KMS-11 (cell line): ENCODE results near the gene ZIK1.

Source experiments
- H2AFZ ChIP-seq: fragments of 200-600 bp; sonication (generic); 2 replicates; pipeline ENCODE4 v1.6.1; 2016; ENCODE audit warnings: antibody characterized with exemption, mixed run types, low read depth
- H3K27ac ChIP-seq: fragments of 200-600 bp; sonication (generic); 2 replicates; pipeline ENCODE4 v1.6.1; 2016; ENCODE audit warnings: mild to moderate bottlenecking, mixed run types
- H3K27me3 ChIP-seq: fragments of 200-600 bp; sonication (generic); 2 replicates; pipeline ENCODE4 v1.6.1; 2017; ENCODE audit warnings: mild to moderate bottlenecking, low read depth, mixed run types, moderate library complexity; ENCODE audit not compliant: insufficient read depth
- H3K36me3 ChIP-seq: fragments of 200-600 bp; sonication (generic); 2 replicates; pipeline ENCODE4 v1.6.1; 2017; ENCODE audit warnings: mild to moderate bottlenecking, mixed run types; ENCODE audit not compliant: insufficient read depth
- H3K4me1 ChIP-seq: fragments of 200-600 bp; sonication (generic); 2 replicates; pipeline ENCODE4 v1.6.1; 2016; ENCODE audit warnings: mild to moderate bottlenecking, low read depth, mixed run types; ENCODE audit not compliant: poor library complexity, severe bottlenecking
- H3K4me2 ChIP-seq: fragments of 200-600 bp; sonication (generic); 2 replicates; pipeline ENCODE4 v1.7.0; 2016; ENCODE audit warnings: mild to moderate bottlenecking, mixed run types
- H3K4me3 ChIP-seq: fragments of 200-600 bp; sonication (generic); IDR thresholded peaks from 2 replicates; pipeline ENCODE4 v1.6.1; 2017; ENCODE audit warnings: low read depth, low read length, mixed read lengths; ENCODE audit not compliant: insufficient read depth
- H3K79me2 ChIP-seq: fragments of 200-600 bp; sonication (generic); 2 replicates; pipeline ENCODE4 v1.6.1; 2016; ENCODE audit warnings: low read depth, mixed run types; ENCODE audit not compliant: insufficient read depth
- H3K9ac ChIP-seq: fragments of 200-600 bp; sonication (generic); 2 replicates; pipeline ENCODE4 v1.6.1; 2016; ENCODE audit warnings: mild to moderate bottlenecking, mixed run types
- H4K20me1 ChIP-seq: fragments of 200-600 bp; sonication (generic); 2 replicates; pipeline ENCODE4 v1.6.1; 2016; ENCODE audit warnings: mild to moderate bottlenecking, mixed run types; ENCODE audit not compliant: insufficient read depth
- TF ChIP-seq, protein P1 (sequence below): fragments of 200-600 bp; sonication (generic); conservative IDR thresholded peaks from 2 replicates; pipeline ENCODE4 v1.6.1; 2017; ENCODE audit warnings: low read depth, mild to moderate bottlenecking, antibody characterized with exemption, low read length, moderate library complexity, mixed read lengths

Gene ZIK1

DNA sequence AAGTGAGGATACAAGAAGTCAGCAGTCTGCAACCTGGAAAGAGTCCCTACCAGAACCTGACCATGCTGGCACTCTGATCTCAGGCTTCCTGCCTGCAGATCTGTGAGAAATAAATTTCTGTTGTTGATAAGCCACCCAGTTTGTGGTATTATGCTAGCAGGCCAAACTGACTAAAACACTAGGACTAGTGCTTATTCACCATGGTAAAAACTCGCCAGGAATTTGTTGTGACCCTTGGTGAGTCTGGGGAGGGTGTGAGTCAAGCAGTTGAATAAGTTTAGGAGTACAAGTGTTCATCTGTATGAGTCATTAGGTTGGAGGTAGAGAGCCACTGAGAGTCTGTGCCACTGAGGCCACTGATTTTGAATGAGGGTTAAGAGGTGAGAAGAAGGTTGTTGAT, 3.6 kb downstream of the ZIK1 start:
- Histone ChIP-seq H3K4me2 (no peak overlapping the region), H3K79me2 (no peaks in the 10 kb centered on the region), H2AFZ (no peak overlapping the region), H3K27ac (no peak overlapping the region), H3K27me3 (no peaks in the 10 kb centered on the region), H3K9ac (no peak overlapping the region), H3K4me3 (no peak overlapping the region), H4K20me1 (no peaks in the 10 kb centered on the region), H3K4me1 (no peaks in the 10 kb centered on the region), H3K36me3 (no peaks in the 10 kb centered on the region)
- TF ChIP-seq, protein P1, sequence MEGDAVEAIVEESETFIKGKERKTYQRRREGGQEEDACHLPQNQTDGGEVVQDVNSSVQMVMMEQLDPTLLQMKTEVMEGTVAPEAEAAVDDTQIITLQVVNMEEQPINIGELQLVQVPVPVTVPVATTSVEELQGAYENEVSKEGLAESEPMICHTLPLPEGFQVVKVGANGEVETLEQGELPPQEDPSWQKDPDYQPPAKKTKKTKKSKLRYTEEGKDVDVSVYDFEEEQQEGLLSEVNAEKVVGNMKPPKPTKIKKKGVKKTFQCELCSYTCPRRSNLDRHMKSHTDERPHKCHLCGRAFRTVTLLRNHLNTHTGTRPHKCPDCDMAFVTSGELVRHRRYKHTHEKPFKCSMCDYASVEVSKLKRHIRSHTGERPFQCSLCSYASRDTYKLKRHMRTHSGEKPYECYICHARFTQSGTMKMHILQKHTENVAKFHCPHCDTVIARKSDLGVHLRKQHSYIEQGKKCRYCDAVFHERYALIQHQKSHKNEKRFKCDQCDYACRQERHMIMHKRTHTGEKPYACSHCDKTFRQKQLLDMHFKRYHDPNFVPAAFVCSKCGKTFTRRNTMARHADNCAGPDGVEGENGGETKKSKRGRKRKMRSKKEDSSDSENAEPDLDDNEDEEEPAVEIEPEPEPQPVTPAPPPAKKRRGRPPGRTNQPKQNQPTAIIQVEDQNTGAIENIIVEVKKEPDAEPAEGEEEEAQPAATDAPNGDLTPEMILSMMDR: no peak

DNA sequence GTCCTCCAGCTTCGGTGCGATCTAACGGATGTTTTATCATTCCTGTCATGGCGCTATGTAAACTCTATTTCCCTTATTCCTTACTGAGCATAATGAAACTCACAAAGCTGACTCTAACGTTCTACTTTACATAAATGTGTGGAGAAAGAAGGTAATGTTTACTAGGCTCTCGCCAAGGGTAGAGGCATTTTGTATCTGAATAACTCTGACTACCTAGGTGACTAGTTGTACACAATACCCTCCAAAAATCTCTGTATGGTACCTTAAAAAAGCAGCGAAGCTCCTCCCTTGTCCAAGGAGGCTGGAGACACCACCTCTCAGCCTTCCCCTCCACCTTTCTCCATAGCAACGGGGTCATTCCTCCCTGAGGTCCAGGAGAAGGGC, 15.4 kb downstream of the ZIK1 start:
- H3K4me2 ChIP-seq: peak overlapping the region; percentile 57; the same call in 1 of the 2 replicates
- H2AFZ ChIP-seq: peak overlapping the region; percentile 76
- TF ChIP-seq, protein P1: no peak
- no peak overlapping the region for H3K27ac ChIP-seq
- no peaks in the 10 kb centered on the region for H3K27me3 ChIP-seq
- no peak overlapping the region for H3K9ac ChIP-seq
- no peak overlapping the region for H3K4me3 ChIP-seq
- no peaks in the 10 kb centered on the region for H3K4me1 ChIP-seq
- no peaks in the 10 kb centered on the region for H3K79me2 ChIP-seq
- H4K20me1 ChIP-seq: no peaks in the 10 kb centered on the region
- no peaks in the 10 kb centered on the region for H3K36me3 ChIP-seq

- peak within 1 kb of the TSS; percentile 76 for H2AFZ ChIP-seq
- no peak within 1 kb of the TSS for H3K4me3 ChIP-seq
- H3K9ac ChIP-seq: no peak within 1 kb of the TSS
- peak within 1 kb of the TSS; percentile 57; the same call in 1 of the 2 replicates for H3K4me2 ChIP-seq
- H3K27ac ChIP-seq: no peak within 1 kb of the TSS
- H3K79me2 ChIP-seq: no peaks in the 10 kb centered on the region
- H3K27me3 ChIP-seq: no peaks in the 10 kb centered on the region
- H3K4me1 ChIP-seq: no peaks in the 10 kb centered on the region
- no peaks in the 10 kb centered on the region for H4K20me1 ChIP-seq
- TF ChIP-seq, protein P1: no peak
- no peaks in the 10 kb centered on the region for H3K36me3 ChIP-seq
Measured at GRCh38 chr19:57599761-57600383, 15.9 kb downstream of the ZIK1 start, which contains the start of gene ZNF530. Gene ZNF530 (plus strand): TSS chr19:57599885. CDS start chr19:57604346, 4,461 bp downstream.

GRCh38 chr19:57606931-57607330, 23.0 kb downstream of the ZIK1 start:
- H3K27ac ChIP-seq: no peak overlapping the region
- H3K36me3 ChIP-seq: no peaks in the 10 kb centered on the region
- H3K9ac ChIP-seq: no peak overlapping the region
- H3K4me3 ChIP-seq: no peak overlapping the region
- no peak overlapping the region for H2AFZ ChIP-seq
- no peaks in the 10 kb centered on the region for H3K79me2 ChIP-seq
- TF ChIP-seq, protein P1: no peak
- no peaks in the 10 kb centered on the region for H3K27me3 ChIP-seq
- no peaks in the 10 kb centered on the region for H4K20me1 ChIP-seq
- H3K4me2 ChIP-seq: no peak overlapping the region
- no peaks in the 10 kb centered on the region for H3K4me1 ChIP-seq
